Epithelial cell of proximal tubule (primary cell): ENCODE data around the gene NRAP. TPM values are rescaled to one million over a fixed set of nuclear protein-coding genes. Genes with fewer than 3 reads are reported as not detected.

Experiments used
- DNase-seq: peaks from one replicate; pipeline ENCODE4 v3.0.0-alpha.2; 2011; ENCODE audit warnings: low read depth
- H3K4me3 ChIP-seq: 2 replicates; pipeline ENCODE4 v1.5.1; 2011; ENCODE audit warnings: low read depth, mild to moderate bottlenecking, low read length
- CTCF ChIP-seq: conservative IDR thresholded peaks from 2 replicates; pipeline ENCODE4 v1.5.1; 2012; ENCODE audit warnings: low read depth, mild to moderate bottlenecking, low read length
- total RNA-seq: library from RNA; depleted of rRNA; stranded (reverse); fragments of >200 nt; gene quantifications from 2 replicates; pipeline ENCODE4 v1.2.3, GENCODE V29; 2015

The NRAP gene
- total RNA-seq, 1 donor from 2014 or later: not detected

GRCh38 chr10:113641702-113642101, 22.1 kb downstream of the NRAP start:
- no peak overlapping the region for H3K4me3 ChIP-seq
- TF ChIP-seq CTCF: no peak
- DNase-seq: no peak

GRCh38 chr10:113639966-113640365, 23.9 kb downstream of the NRAP start:
- H3K4me3 ChIP-seq: no peak overlapping the region
- DNase-seq: no peak
- no peak for TF ChIP-seq CTCF

- TF ChIP-seq CTCF: no peak
- DNase-seq: no peak
- H3K4me3 ChIP-seq: no peak overlapping the region
Observed at GRCh38 chr10:113631684-113632367, 32.0 kb downstream of the NRAP start.

GRCh38 chr10:113630929-113631533, 32.8 kb downstream of the NRAP start:
- TF ChIP-seq CTCF: no peak

GRCh38 chr10:113628607-113629153, 35.2 kb downstream of the NRAP start:
- DNase-seq: no peak
- no peak overlapping the region for H3K4me3 ChIP-seq
- TF ChIP-seq CTCF: no peak

More at GRCh38 chr10:113630929-113631533, 32.8 kb downstream of the NRAP start:
- DNase-seq: no peak
- H3K4me3 ChIP-seq: no peak overlapping the region

- no peak overlapping the region for H3K4me3 ChIP-seq
- no peak for DNase-seq
- no peak for TF ChIP-seq CTCF
Observed at GRCh38 chr10:113627836-113628235, 36.0 kb downstream of the NRAP start.

GRCh38 chr10:113626809-113627355, 37.0 kb downstream of the NRAP start:
- no peak for TF ChIP-seq CTCF
- no peak for DNase-seq

More at GRCh38 chr10:113626809-113627355, 37.0 kb downstream of the NRAP start:
- no peak overlapping the region for H3K4me3 ChIP-seq
